Measurements from ENCODE around the gene SCYGR7.
"Not testable (repeated sequence)": the region's sequence is repeated elsewhere in the genome, so short reads cannot be mapped to it uniquely, and the experiment has no call there.

The SCYGR7 gene, protein sequence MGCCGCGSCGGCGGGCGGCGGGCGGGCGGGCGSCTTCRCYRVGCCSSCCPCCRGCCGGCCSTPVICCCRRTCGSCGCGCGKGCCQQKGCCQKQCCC
- 0 reads per million in 4 experiments for total RNA-seq

DNA sequence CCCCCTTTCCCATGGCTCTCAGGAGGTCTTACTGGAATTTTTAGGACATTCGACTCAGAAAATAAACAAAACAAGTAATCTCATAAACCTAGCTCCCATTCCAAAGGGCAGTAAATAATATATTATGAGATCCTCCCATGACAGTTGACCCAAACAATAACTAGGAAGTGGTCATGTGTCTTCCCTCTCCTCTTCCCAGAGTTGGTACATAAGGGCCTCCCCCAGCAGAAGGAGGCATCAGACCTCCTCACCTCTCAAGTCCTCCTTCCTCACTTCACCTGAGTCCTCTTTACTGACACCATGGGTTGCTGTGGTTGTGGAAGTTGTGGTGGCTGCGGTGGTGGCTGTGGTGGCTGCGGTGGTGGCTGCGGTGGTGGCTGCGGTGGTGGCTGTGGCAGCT, at the start of gene SCYGR7:
SCYGR7 (plus strand) TSS at position 301 of the 400 bp plus-strand sequence; CDS start at position 301, 0 bp downstream.
- no peak for DNase-seq

DNA sequence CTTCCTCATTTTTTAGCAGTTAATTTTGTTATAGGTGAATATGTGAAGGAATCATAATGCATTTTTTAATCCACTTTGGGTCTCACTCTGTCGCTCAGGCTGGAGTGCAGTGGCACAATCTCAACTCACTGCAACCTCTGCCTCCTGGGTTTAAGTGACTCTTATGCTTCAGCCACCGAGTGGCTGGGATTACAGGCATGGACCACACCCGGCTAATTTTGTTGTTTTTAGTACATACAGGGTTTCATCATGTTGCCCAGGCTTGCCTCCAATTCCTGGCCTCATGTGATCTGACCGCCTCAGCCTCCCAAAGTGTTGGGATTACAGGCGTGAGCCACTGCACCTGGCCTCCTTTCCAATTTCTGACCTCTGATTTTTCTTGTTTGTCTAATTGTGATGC, 43.9 kb upstream of the SCYGR7 start:
- DNase-seq, result no peak

DNA sequence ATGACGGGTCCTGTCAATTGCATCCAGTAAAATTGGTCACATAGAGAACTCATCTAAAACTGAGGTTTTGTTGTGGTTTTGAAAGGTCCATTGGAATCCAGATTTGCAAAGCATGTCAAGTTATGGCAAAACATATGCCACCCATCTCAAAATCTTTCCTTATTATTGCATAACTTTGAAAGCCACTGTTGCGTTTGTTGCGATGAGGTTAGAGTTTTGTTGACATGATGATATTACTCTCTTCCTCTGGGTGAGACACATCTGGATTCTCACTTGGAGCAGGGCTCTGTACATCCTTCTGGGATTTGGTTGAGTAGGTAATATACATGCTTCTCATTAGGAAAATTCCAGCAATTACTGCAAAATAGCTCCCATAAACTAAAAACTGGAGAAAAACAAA, 40.9 kb upstream of the SCYGR7 start:
- no peak for DNase-seq

DNA sequence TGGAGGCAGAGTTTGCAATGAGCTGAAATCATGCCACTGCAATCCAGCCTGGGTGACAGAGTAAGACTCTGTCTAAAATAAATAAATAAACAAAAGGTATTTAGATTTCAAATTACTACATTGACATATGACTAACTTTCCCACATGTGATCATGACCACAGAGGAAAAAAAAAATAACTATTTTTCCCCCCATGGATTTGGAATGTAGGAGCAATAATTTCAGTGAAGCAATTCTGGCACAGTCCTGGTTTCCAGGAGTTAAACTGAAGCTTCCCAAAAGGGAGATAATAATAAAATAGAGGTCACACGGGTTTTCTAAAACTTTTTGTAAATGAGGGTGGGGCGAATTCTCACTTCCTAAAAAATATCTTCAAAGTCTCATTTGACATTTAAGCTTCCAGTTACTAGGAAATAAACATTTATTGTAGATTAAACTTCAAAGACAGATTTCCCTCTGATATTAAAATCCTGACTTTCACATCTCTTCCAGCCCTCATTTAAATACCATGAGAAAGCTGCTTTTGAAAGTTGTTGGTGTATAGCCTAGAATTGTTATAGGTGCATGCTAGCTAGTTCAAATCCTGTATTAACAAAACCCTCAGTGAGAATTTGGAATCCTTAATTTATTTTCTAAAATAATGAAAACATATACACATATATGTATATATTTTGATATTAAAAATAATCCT, 31.0 kb upstream of the SCYGR7 start:
- DNase-seq, result no peak

DNA sequence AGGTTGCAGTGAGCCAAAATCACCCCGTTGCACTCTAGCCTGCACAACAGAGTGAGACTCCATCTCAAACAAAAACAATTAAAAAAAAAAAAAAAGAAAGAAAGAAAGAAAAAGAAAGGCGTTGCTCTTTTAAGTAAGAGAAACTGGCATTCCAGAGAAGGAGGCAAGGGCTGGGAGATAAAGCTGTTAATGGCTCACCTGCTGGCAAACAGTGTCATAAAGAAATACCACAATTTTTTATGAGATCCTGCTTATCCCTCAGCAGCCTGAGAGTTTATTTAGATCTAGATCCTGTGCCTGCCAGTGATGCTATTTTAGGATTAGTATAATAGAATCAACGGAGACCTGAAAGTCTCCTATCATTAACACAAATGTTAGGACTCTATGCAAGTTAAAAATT, 26.6 kb upstream of the SCYGR7 start:
- DNase-seq, result no peak

DNA sequence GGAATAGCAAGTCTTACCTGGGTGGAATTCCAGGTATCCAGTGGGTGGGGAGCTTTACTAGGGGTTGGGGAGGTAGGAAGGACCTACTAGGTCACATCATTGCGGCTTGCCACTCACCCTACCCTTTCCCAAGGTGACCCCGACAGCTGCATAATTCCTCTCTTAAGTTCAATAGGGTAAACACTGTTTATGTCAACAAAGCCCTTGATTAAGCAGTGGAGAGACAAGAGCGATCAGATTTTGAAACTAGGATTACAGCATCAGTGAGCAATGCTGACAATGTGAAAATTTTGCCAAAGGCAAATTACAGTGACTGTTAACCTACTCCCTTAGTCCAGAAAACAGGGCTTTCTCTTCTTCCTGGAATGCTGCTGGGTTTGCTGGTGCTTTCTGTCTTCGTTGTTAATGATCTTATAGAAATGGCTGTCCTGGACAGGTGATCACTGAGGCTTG, 24.8 kb upstream of the SCYGR7 start:
- no peak for DNase-seq

DNA sequence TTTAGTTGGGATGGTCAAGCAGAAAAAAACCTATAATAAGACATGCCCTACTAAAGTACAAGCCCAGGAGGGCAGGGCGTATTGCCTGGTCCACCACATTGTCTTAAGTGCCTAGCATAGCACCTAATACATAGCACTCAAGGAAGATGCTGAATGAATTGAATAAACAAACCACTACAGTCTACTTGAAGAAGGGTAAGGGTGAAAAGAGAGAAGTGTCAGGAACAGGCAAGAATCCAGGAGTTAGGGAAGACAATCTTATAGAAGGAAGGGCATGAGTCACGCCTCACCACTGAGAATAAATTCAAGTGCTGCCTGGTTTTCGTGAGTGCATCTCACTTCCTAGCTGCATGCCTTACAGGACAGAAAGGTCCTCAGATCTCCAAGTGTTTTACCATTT, 24.2 kb upstream of the SCYGR7 start:
- no peak for DNase-seq

DNA sequence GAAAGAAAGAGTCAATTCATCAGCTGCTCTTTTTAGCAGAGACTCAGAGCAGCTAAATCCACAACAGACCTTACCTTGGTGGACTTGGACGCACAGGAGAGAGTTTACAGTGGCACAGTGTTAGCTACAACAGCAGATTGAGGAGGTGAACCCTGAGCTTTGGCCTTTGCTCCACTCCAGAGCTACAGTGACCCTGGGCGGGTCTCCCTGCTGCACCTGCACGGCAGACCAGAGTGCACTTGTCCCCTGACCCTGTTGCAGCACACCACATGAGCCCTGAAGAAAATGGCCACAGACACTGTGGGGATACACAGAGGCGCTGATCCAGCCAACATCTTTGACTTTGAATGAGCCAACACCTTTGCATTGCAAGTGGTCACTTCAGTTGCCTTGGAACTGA, 21.3 kb upstream of the SCYGR7 start:
- no peak for DNase-seq

DNA sequence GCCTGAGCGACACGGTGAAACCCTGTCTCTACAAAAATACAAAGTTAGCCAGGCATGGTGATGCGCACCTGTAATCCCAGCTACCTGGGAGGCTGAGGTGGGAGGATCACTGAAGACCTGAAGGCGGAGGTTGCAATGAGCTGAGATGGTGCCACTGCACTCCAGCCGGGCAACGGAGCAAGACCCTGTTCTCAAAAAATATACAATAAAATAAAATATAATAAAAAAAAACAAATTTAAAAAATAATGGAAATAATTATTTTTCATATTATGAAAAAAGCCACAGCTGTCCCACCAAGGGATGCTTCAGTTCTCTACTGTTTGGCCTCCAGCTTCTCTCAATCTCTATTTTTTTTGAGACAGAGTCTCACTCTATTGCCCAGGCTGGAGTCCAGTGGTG, 20.7 kb upstream of the SCYGR7 start:
- DNase-seq, result no peak

DNA sequence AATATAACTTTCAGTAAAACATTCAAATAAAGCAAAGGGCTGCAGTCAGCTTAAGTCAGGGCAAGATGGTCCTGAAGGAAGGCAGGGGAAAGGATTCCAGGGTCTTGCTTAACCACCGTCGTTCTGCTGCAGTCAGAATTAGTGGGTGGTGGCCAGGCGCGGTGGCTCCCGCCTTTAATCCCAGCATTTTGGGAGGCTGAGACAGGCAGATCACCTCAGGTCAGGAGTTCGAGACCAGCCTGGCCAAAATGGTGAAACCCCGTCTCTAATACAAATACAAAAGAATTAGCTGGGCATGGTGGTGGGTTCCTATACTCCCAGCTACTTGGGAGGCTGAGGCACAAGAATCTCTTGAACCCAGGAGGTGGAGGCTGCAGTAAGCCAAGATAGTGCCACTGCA, 17.1 kb upstream of the SCYGR7 start:
- DNase-seq, result no peak

DNA sequence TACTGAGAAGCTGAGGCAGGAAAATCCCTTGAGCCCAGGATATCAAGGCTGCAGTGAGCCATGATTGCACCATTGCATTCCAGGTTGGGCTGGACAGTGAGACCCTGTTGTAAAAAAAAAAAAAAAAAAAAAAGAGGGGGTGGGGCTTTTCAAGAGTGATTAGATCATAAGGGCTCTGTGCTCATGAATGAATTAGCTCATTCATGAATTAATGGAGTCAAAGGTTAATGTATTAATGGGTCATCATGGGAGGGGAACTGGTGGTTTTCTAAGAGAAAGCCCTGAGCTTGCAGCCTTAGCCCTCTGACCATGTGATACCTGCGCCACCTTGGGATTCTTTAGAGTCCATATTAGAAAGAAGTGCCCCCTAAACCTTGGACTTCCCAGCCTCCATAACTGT, 14.8 kb upstream of the SCYGR7 start:
- DNase-seq, result no peak

DNA sequence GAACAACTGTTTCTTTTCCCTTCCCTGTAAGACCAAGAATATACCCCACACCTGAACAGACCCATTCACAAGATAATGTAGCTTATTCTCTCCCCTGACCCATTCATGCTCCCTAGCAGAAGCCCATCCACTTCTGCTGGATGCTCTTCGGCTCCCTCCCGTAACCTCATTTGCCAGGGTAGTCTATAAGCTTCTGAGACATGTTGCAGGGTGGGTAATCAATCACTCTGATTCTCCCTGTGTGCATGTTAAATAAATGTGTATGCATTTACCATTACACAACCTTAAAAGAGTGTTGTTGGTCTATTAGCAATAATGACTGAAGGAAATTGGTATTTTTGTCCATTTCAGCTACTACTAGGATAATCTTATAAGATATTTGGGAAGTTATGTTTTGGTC, 11.6 kb upstream of the SCYGR7 start:
- DNase-seq, result no peak

DNA sequence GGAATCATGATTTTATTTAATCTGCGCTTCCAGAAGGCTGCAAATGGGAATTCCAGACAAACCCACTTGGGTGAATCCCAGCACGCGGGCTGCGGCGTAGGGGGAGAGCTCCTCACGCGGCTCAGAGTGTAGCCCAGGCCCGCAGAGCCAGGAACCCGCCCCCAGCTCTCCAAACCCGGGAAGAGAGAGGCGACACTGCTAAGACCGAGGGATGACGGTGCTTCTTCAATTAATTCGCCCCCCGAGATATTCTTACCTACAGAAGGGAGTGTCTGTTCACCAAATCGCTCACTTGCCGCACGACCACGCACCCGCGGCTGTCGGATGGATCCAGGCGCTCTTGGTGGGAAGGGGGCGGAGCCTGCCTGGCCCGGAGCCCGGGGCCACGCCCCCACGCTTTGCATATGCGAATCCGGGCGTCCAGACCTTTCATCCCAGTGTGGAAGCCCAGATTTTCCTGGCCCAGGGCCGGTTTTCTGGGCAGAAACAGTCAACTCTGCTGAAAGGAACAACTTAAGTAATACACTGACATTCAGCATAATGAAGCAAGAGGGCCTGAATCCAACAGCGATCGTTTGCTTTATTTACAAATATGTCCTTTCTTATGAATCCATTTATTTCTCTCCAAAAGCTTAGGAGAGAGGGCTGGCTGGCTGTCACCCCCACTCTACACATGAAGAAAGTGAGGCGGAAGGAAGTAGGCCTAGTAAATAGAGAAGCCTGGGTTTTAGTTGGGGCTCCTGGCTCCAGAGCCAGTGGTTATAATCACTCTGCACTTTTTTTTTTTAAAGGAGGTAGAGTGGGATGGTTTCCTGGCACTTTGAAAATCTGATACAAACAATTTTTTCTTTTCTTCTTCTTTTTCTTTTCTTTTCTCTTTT, 10.2 kb upstream of the SCYGR7 start, which contains the start of gene SLC19A3:
SLC19A3 (minus strand) TSS at position 342 of the 881 bp plus-strand sequence. CDS start 15,710 bp downstream, outside the sequence.
- DNase-seq, result no peak

DNA sequence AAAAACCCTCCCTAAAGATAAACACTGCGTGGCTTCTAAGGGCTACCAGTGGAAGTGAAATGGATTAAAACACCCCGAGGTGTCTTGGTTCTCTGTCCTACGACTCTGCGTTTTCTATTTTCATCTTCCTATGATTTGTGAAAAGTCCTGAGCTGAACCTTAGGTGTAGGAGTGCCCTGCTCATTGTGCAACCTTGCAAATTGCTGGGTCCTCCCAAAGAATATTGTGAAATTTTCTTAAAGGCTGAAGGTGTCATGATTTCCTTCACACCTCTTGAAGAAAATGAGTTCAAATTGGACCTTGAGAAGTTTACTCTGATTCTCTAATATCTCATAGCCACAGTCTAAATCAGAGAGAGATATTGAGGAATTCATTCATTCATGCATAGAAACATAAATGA, 8.5 kb upstream of the SCYGR7 start:
- no peak for DNase-seq

DNA sequence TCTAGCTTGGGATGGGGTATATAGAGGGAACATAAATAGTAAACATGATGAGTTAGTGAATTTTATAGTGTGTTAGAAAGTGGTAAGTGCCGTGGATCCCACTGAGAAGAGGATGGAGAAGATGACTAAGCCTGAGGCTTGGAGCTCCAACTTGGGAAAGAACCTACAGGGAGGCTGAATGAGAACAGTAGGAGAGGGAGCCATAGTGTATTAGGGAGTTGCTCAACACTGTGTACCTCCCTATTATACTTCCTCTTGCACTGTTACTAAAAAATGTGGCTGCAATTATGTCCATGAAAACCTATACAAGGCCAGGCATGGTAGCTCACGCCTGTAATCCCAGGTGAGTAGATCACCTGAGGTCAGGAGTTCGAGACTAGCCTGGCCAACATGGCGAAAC, 7.5 kb upstream of the SCYGR7 start:
- no peak for DNase-seq

DNA sequence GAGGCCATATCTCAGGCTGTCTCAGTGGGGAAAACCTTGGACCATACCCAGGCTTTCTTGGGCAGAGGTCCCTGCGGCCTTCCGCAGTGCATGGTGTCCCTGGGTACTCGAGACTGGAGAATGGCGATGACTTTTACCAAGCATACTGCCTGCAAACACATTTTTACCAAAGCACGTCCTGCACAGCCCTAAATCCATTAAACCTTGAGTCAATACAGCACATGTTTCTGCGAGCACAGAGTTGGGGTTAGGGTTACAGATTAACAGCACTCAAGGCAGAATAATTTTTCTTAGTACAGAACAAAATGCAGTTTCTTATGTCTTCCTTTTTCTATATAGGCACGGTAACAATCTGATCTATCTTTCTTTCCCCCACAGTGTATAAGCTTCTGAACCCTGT, 5.3 kb upstream of the SCYGR7 start:
- DNase-seq, result not testable (repeated sequence)

DNA sequence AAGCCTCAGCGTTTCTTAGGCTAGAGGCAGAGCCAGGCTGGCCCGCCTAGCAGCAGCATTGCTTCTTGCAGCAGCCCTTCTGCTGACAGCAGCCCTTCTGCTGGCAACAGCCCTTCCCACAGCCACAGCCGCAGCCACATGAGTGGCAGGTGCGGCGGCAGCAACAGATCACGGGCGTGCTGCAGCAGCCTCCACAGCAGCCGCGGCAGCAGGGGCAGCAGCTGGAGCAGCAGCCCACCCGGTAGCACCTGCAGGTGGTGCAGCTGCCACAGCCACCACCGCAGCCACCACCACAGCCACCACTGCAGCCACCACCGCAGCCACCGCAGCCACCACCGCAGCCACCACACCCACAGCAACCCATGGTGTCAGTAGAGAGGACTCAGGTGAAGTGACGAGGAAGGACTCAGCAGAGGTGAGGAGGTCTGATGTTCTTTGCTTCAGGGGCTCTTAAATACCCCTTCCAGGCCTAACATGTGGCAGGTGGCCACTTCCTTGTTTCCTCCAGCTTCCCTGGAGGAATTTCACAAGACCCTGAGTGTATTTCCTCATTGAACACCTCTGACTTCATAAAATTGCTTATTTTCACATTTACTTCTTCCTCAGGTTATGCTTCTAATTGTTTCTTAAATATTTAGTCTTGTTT, 3.6 kb upstream of the SCYGR7 start, which contains the start of gene SCYGR6:
SCYGR6 (minus strand) TSS at position 364 of the 646 bp plus-strand sequence; CDS start at position 364, 0 bp downstream.
- DNase-seq, result no peak

DNA sequence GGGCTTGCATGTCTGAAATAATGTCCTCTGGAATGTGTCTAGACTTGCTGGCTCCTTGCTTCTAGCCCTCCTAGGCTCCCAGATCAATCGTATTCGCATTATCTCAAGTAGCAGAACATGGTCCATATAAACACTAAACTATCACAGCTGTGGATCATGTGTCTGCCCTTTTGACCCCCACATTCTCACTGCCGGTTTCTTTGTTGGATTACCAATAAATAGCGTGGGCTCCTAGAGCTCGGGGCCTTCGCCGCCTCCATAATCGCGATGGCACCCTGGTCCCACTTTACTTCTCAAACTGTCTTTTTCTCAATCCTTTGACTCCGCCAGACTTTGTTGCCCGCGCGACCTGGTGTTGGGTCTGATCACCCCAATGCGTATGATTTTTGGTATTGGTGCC, 11.2 kb downstream of the SCYGR7 start:
- DNase-seq, result no peak

DNA sequence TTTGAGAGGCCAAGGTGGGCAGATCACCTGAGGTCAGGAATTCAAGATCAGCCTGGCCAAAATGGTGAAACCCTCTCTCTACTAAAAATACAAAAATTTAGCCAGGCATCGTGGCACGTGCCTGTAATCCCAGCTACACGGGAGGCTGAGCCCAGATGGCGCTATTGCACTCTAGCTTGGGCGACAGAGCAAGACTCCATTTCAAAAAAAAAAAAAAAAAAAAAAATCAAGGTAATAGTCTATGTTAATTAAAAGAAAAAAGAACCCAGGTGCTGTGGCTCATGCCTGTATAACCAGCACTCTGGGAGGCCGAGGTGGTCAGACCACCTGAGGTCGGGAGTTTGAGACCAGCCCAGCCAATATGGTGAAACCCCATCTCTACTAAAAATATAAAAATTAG, 12.6 kb downstream of the SCYGR7 start:
- not testable (repeated sequence) for DNase-seq

DNA sequence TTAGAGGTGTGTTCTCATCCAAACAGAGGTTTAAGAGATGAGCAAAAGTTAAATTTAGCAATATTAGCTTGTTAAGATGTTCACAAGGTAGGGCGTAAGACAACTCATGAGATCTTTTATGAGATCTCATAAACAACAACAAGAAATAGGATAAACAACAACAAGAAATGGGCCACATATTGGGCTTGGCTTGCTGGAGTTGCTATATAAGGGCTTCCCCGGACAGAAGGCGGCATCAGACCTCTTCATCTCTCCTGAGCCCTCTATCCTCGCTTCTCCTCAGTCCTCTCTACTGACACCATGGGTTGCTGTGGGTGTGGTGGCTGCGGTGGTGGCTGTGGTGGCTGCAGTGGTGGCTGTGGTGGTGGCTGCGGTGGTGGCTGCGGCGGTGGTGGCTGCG, 17.5 kb downstream of the SCYGR7 start, which contains the start of gene SCYGR8:
SCYGR8 (plus strand) TSS at position 301 of the 400 bp plus-strand sequence; CDS start at position 301, 0 bp downstream.
- DNase-seq, result no peak

DNA sequence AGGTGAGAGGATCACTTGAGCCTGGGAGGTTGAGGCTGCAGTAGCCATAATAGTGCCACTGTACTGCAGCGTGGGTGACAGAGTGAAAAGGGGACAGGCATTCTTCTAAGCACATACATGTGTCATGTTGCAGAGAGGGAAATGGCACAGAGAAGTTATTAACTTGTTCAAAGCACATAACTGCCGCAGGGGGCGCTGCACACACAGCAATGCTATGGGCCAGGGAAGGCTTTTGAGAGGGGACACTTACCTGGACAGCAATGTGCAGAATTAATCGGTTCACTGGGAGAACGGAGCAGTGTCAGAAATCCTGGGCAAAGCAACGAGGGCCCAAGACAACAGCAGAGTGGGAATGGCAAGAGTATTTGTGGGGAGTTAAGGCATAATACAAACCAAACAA, 19.9 kb downstream of the SCYGR7 start:
- no peak for DNase-seq

DNA sequence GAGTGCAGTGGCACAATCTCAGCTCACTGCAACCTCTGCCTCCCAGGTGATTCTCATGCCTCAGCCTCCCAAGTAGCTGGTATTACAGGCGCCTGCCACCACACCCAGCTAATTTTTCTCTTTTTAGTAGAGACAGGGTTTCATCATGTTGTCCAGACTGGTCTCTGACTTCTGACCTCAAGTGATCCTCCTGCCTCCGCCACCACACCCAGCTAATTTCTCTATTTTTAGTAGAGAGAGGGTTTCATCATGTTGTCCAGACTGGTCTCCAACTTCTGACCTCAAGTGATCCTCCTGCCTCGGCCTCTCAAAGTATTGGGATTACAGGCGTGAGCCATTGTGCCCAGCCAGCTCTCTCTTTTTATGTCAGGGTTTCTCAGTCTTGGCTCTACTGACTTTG, 28.1 kb downstream of the SCYGR7 start:
- not testable (repeated sequence) for DNase-seq
